Brain microvascular endothelial cell (primary cell): ENCODE results near the gene ERC2.
A peak's percentile ranks its signal among the peaks of the same experiment; 100 is the strongest.

Source experiments
- DNase-seq: peaks from one replicate; pipeline ENCODE4 v3.0.0-alpha.2; 2020
- H3K27ac ChIP-seq: fragments of 250-450 bp; sonication (Bioruptor Pico); 2 replicates; pipeline ENCODE4 v1.5.1; 2020; ENCODE audit warnings: mild to moderate bottlenecking, moderate library complexity
- H3K27me3 ChIP-seq: fragments of 250-450 bp; sonication (Bioruptor Pico); replicated peaks from 2 replicates; pipeline ENCODE4 v1.5.1; 2020; ENCODE audit warnings: mild to moderate bottlenecking
- H3K36me3 ChIP-seq: fragments of 250-450 bp; sonication (Bioruptor Pico); replicated peaks from 2 replicates; pipeline ENCODE4 v1.5.1; 2020; ENCODE audit warnings: mild to moderate bottlenecking
- H3K4me3 ChIP-seq: 2 replicates; pipeline ENCODE4 v1.5.1; 2011; ENCODE audit warnings: low read depth, mild to moderate bottlenecking, control low read depth, low read length, moderate library complexity
- CTCF ChIP-seq: IDR thresholded peaks from 2 replicates; pipeline ENCODE4 v1.5.1; 2011; ENCODE audit warnings: low read depth, mild to moderate bottlenecking, moderate library complexity, low read length, control low read depth, inconsistent platforms; ENCODE audit errors: missing control alignments
- in situ Hi-C: cut with HindIII; loops from 2 replicates; pipeline ENCODE4 v1.10.0; 2017; ENCODE audit warnings: low sequenced_read_pairs, low pct_ligation_motif_present

ERC2 gene

DNA sequence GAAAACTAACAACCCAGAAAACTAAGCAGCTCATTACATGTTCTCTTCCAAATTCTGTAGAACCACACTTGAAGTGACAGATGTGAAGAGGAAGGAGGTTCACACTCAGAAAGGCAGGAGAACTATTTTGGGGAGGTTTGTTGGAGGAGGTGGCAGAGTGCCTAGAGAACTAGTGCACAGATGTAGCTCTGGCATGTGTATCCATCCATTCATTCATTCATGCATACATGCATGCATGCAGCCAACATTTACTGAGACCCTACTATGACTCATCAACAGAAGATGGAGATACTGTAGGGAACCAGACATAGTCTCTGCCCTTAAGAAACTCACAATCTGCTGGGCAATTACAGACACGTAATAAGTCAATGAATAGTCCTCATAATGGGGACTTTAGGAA, 116.7 kb downstream of the ERC2 start:
- H3K36me3 ChIP-seq: no peaks in the 10 kb centered on the region

GRCh38 chr3:56347219-56347871, 120.9 kb downstream of the ERC2 start:
- Histone ChIP-seq H3K27ac (no peak overlapping the region), H3K27me3 (no peaks in the 10 kb centered on the region), H3K36me3 (no peaks in the 10 kb centered on the region), H3K4me3 (no peak overlapping the region)
- TF ChIP-seq CTCF: peak; percentile 52
- in situ Hi-C loops: no loop called here
- no peak for DNase-seq

More for the DNA sequence above, 116.7 kb downstream of the ERC2 start:
- DNase-seq: no peak
- Histone ChIP-seq H3K27ac (no peak overlapping the region), H3K4me3 (no peak overlapping the region), H3K27me3 (no peaks in the 10 kb centered on the region)
- TF ChIP-seq CTCF: no peak
- in situ Hi-C loops: no loop called here

DNA sequence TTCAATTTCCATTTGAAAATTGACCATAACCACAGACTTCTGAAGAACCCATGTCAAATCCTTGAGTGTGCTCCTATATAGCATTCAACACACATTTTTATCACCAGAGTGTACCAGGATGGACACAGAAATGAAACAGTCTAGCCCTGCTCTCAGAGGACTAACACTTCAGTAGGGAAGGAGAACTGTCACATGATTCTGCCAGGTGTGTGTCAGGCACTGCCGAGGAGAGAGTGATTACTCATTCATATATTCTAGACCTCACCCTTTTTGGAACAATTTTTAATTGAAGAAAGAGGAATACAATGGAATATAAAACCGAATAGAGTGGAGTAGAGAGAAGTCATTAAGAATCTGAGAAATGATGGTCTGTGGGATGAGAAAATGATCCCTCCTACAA, 125.8 kb downstream of the ERC2 start:
- in situ Hi-C loops: no loop called here
- TF ChIP-seq CTCF: no peak
- Histone ChIP-seq H3K36me3 (no peaks in the 10 kb centered on the region), H3K4me3 (no peak overlapping the region), H3K27ac (no peak overlapping the region), H3K27me3 (no peaks in the 10 kb centered on the region)
- DNase-seq: no peak

GRCh38 chr3:56339671-56340070, 128.6 kb downstream of the ERC2 start:
- Histone ChIP-seq H3K36me3 (no peaks in the 10 kb centered on the region), H3K4me3 (no peak overlapping the region), H3K27ac (no peak overlapping the region), H3K27me3 (no peaks in the 10 kb centered on the region)
- no peak for DNase-seq
- TF ChIP-seq CTCF: no peak
- in situ Hi-C loops: no loop called here

DNA sequence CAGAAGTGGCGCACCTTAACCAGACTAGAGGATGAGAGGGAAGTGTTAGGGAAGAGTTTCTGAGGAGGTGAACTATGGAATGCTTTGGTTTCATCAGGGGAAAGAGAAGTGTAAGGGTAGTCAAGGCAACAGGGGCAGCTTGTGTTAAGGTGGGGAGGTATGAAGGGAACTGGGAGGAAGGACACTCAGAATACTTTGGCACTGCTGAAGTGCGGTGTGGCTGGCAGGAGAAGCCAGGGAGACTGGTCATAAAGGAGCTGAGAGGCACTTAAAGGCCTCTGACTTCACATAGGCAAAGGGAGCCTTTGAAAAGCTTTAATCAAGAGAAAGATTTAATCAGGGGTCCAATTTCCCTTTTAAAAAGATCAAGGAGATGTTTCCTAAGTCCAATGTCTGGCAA, 129.0 kb downstream of the ERC2 start:
- TF ChIP-seq CTCF: no peak
- in situ Hi-C loops: no loop called here

GRCh38 chr3:56336023-56336422, 132.2 kb downstream of the ERC2 start:
- no peaks in the 10 kb centered on the region for H3K27me3 ChIP-seq
- no peak overlapping the region for H3K4me3 ChIP-seq
- H3K27ac ChIP-seq: no peak overlapping the region
- in situ Hi-C loops: no loop called here
- DNase-seq: no peak
- TF ChIP-seq CTCF: no peak
- no peaks in the 10 kb centered on the region for H3K36me3 ChIP-seq

More for the DNA sequence above, 129.0 kb downstream of the ERC2 start:
- Histone ChIP-seq H3K27ac (no peak overlapping the region), H3K36me3 (no peaks in the 10 kb centered on the region), H3K27me3 (no peaks in the 10 kb centered on the region), H3K4me3 (no peak overlapping the region)
- no peak for DNase-seq
